IMR-90 (cell line): ENCODE measurements around the gene GJC1.

Source experiments
- CTCF ChIP-seq: conservative IDR thresholded peaks from 2 replicates; pipeline ENCODE4 v1.5.1; 2012; ENCODE audit warnings: mild to moderate bottlenecking, low read depth, low read length, improper control_type of control experiment
- POLR2A ChIP-seq: IDR thresholded peaks from 2 replicates; pipeline ENCODE4 v1.6.1; 2012; ENCODE audit warnings: mild to moderate bottlenecking, low read depth, low read length

GRCh38 chr17:44768505-44769142, 61.5 kb downstream of the GJC1 start:
- TF ChIP-seq POLR2A (no peak), CTCF (no peak)
